Muscle layer of colon (tissue), 2 donors: Measurements from ENCODE around the gene AUTS2.

ENCODE experiments used
- H3K27ac ChIP-seq: one replicate; pipeline ENCODE4 v1.7.0; 2013; ENCODE audit warnings: low read depth, mild to moderate bottlenecking, low read length, moderate library complexity
- H3K27me3 ChIP-seq, 2 donors: one replicate each; pipeline ENCODE4 v1.7.0; 2013; ENCODE audit warnings: low read length in 2 of 2, mild to moderate bottlenecking in 2 of 2; ENCODE audit not compliant: insufficient read depth in 2 of 2, control insufficient read depth in 1 of 2
- H3K36me3 ChIP-seq: one replicate; pipeline ENCODE4 v1.7.0; 2013; ENCODE audit warnings: mild to moderate bottlenecking, low read length; ENCODE audit not compliant: insufficient read depth
- H3K4me1 ChIP-seq: one replicate; pipeline ENCODE4 v1.7.0; 2013; ENCODE audit warnings: mild to moderate bottlenecking, low read length; ENCODE audit not compliant: insufficient read depth
- H3K4me3 ChIP-seq, 2 donors: one replicate each; pipeline ENCODE4 v1.7.0; 2013; ENCODE audit warnings: low read length in 2 of 2, low read depth in 1 of 2, mild to moderate bottlenecking in 1 of 2, moderate library complexity in 1 of 2
- H3K9ac ChIP-seq: one replicate; pipeline ENCODE4 v1.7.0; 2013; ENCODE audit warnings: low read length
- H3K9me3 ChIP-seq: one replicate; pipeline ENCODE4 v1.7.0; 2013; ENCODE audit warnings: mild to moderate bottlenecking, low read length
- donor health status: abdominal sarcoma.
- donor health status: Adenocarcinoma of cecum.

The AUTS2 gene

GRCh38 chr7:69625798-69626197, 27.5 kb downstream of the AUTS2 start:
- H3K27me3 ChIP-seq = no peaks in the 10 kb centered on the region
- H3K4me3 ChIP-seq = no peak overlapping the region
- no peak overlapping the region for H3K9ac ChIP-seq

GRCh38 chr7:69630292-69630691, 32.0 kb downstream of the AUTS2 start:
- peaks cover 45% of the 10 kb centered on the region for H3K4me1 ChIP-seq
- H3K9ac ChIP-seq = no peak overlapping the region
- H3K27me3 ChIP-seq = no peaks in the 10 kb centered on the region
- H3K27ac ChIP-seq = no peak overlapping the region
- H3K9me3 ChIP-seq = no peaks in the 10 kb centered on the region
- no peaks in the 10 kb centered on the region for H3K36me3 ChIP-seq
- no peak overlapping the region for H3K4me3 ChIP-seq

More at GRCh38 chr7:69625798-69626197, 27.5 kb downstream of the AUTS2 start:
- H3K36me3 ChIP-seq = no peaks in the 10 kb centered on the region
- H3K4me1 ChIP-seq = peaks cover 37% of the 10 kb centered on the region
- no peak overlapping the region for H3K27ac ChIP-seq
- H3K9me3 ChIP-seq = no peaks in the 10 kb centered on the region

GRCh38 chr7:69631131-69631530, 32.9 kb downstream of the AUTS2 start:
- Histone ChIP-seq H3K9ac (no peak overlapping the region), H3K36me3 (no peaks in the 10 kb centered on the region), H3K9me3 (no peaks in the 10 kb centered on the region), H3K27me3 (no peaks in the 10 kb centered on the region), H3K4me3 (no peak overlapping the region), H3K27ac (no peak overlapping the region), H3K4me1 (peaks cover 53% of the 10 kb centered on the region)

- Histone ChIP-seq H3K4me3 (no peak overlapping the region), H3K27me3 (no peaks in the 10 kb centered on the region), H3K4me1 (peaks cover 53% of the 10 kb centered on the region), H3K9me3 (no peaks in the 10 kb centered on the region), H3K27ac (no peak overlapping the region), H3K36me3 (no peaks in the 10 kb centered on the region), H3K9ac (no peak overlapping the region)
These were observed 34.0 kb downstream of the AUTS2 start for GRCh38 chr7:69632280-69632679.

- Histone ChIP-seq H3K9me3 (no peaks in the 10 kb centered on the region), H3K4me3 (no peak overlapping the region), H3K36me3 (no peaks in the 10 kb centered on the region), H3K9ac (no peak overlapping the region), H3K27ac (no peak overlapping the region), H3K4me1 (peaks cover 53% of the 10 kb centered on the region), H3K27me3 (no peaks in the 10 kb centered on the region)
These were observed 35.0 kb downstream of the AUTS2 start for GRCh38 chr7:69633122-69633831.

- no peaks in the 10 kb centered on the region for H3K36me3 ChIP-seq
- no peaks in the 10 kb centered on the region for H3K27me3 ChIP-seq
- no peak overlapping the region for H3K27ac ChIP-seq
- H3K4me3 ChIP-seq = no peak overlapping the region
- no peaks in the 10 kb centered on the region for H3K9me3 ChIP-seq
- H3K4me1 ChIP-seq = peaks cover 46% of the 10 kb centered on the region
- H3K9ac ChIP-seq = no peak overlapping the region
These were observed 37.4 kb downstream of the AUTS2 start for GRCh38 chr7:69635555-69636185.

GRCh38 chr7:69638674-69639073, 40.4 kb downstream of the AUTS2 start:
- Histone ChIP-seq H3K4me1 (peaks cover 30% of the 10 kb centered on the region), H3K36me3 (no peaks in the 10 kb centered on the region), H3K27me3 (no peaks in the 10 kb centered on the region), H3K27ac (no peak overlapping the region), H3K9me3 (no peaks in the 10 kb centered on the region), H3K9ac (no peak overlapping the region), H3K4me3 (no peak overlapping the region)

- Histone ChIP-seq H3K27me3 (no peaks in the 10 kb centered on the region), H3K9ac (no peak overlapping the region), H3K4me1 (peaks cover 26% of the 10 kb centered on the region), H3K4me3 (no peak overlapping the region), H3K27ac (no peak overlapping the region), H3K9me3 (no peaks in the 10 kb centered on the region), H3K36me3 (no peaks in the 10 kb centered on the region)
These were observed 41.9 kb downstream of the AUTS2 start for GRCh38 chr7:69640216-69640615.

GRCh38 chr7:69640925-69641594, 42.8 kb downstream of the AUTS2 start:
- Histone ChIP-seq H3K4me1 (peaks cover 18% of the 10 kb centered on the region), H3K9me3 (no peaks in the 10 kb centered on the region), H3K27me3 (no peaks in the 10 kb centered on the region), H3K36me3 (no peaks in the 10 kb centered on the region), H3K9ac (no peak overlapping the region), H3K4me3 (no peak overlapping the region), H3K27ac (no peak overlapping the region)

GRCh38 chr7:69643265-69643664, 45.0 kb downstream of the AUTS2 start:
- Histone ChIP-seq H3K4me1 (peaks cover 17% of the 10 kb centered on the region), H3K36me3 (no peaks in the 10 kb centered on the region), H3K27ac (no peak overlapping the region), H3K27me3 (no peaks in the 10 kb centered on the region), H3K9me3 (no peaks in the 10 kb centered on the region), H3K4me3 (no peak overlapping the region), H3K9ac (no peak overlapping the region)

GRCh38 chr7:69643708-69644445, 45.6 kb downstream of the AUTS2 start:
- no peak overlapping the region for H3K9ac ChIP-seq
- H3K9me3 ChIP-seq = no peaks in the 10 kb centered on the region
- no peaks in the 10 kb centered on the region for H3K36me3 ChIP-seq
- H3K27ac ChIP-seq = no peak overlapping the region
- no peak overlapping the region for H3K4me3 ChIP-seq
- H3K4me1 ChIP-seq = peaks cover 18% of the 10 kb centered on the region
- no peaks in the 10 kb centered on the region for H3K27me3 ChIP-seq
